Kasumi-1 (cell line): ENCODE results near the gene ZNF425.
A peak's percentile ranks its signal among the peaks of the same experiment; 100 is the strongest.
"Not testable (repeated sequence)": the region's sequence is repeated elsewhere in the genome, so short reads cannot be mapped to it uniquely, and the experiment has no call there.

Experiments used
- DNase-seq, 2 experiments: peaks; one replicate each; lab custom pipeline; 2025; lab: John Stamatoyannopoulos, UW

ZNF425 gene

GRCh38 chr7:149130572-149131198 is 4.6 kb upstream of the ZNF425 start:
- DNase-seq = no peak

- DNase-seq = peak; percentile 40 to 70
These were observed 640 bp upstream of the ZNF425 start for GRCh38 chr7:149126662-149127266.

- DNase-seq = peak; percentile 35 to 58
These were observed 798 bp downstream of the ZNF425 start for GRCh38 chr7:149125189-149125862.

- DNase-seq = no peak
These were observed 16.2 kb downstream of the ZNF425 start for GRCh38 chr7:149109969-149110368.

GRCh38 chr7:149104749-149105148 is 21.4 kb downstream of the ZNF425 start:
- no peak for DNase-seq

- DNase-seq = no peak
These were observed 21.9 kb downstream of the ZNF425 start for GRCh38 chr7:149104214-149104613.

GRCh38 chr7:149103424-149103823 is 22.7 kb downstream of the ZNF425 start:
- DNase-seq = no peak

GRCh38 chr7:149102666-149103065 is 23.5 kb downstream of the ZNF425 start:
- no peak for DNase-seq

GRCh38 chr7:149100821-149101220 is 25.3 kb downstream of the ZNF425 start:
- no peak for DNase-seq

GRCh38 chr7:149099058-149099457 is 27.1 kb downstream of the ZNF425 start:
- DNase-seq = no peak

- no peak for DNase-seq
These were observed 29.0 kb downstream of the ZNF425 start for GRCh38 chr7:149097088-149097487.

GRCh38 chr7:149093228-149093627 is 32.9 kb downstream of the ZNF425 start:
- DNase-seq = no peak

GRCh38 chr7:149092244-149092643 is 33.9 kb downstream of the ZNF425 start:
- DNase-seq = not testable (repeated sequence)

GRCh38 chr7:149090397-149091195 is 35.5 kb downstream of the ZNF425 start, which contains the start of gene ZNF786:
Gene ZNF786, minus strand, starts transcription at chr7:149090718. Its CDS starts 78 bp downstream, at chr7:149090640.
- DNase-seq = peak; percentile 85 to 90

- no peak for DNase-seq
These were observed 38.7 kb downstream of the ZNF425 start for GRCh38 chr7:149087376-149087775.

- peak in 1 of 2 experiments; percentile 16 for DNase-seq
These were observed 40.3 kb downstream of the ZNF425 start for GRCh38 chr7:149085866-149086265.

- no peak for DNase-seq
These were observed 41.7 kb downstream of the ZNF425 start for GRCh38 chr7:149084407-149084806.

- DNase-seq = peak in 1 of 2 experiments; percentile 17
These were observed 44.2 kb downstream of the ZNF425 start for GRCh38 chr7:149081914-149082313.

GRCh38 chr7:149077594-149077993 is 48.5 kb downstream of the ZNF425 start:
- no peak for DNase-seq

- DNase-seq = no peak
These were observed 50.8 kb downstream of the ZNF425 start for GRCh38 chr7:149075286-149075685.

GRCh38 chr7:149074116-149074885 is 51.8 kb downstream of the ZNF425 start:
- DNase-seq = no peak

GRCh38 chr7:149072438-149072775 is 53.7 kb downstream of the ZNF425 start:
- no peak for DNase-seq
